Tibial nerve (tissue), 4 donors: ENCODE data around the gene CA10.

Experiments used
- CTCF ChIP-seq, 5 experiments: fragments of 200-600 bp in 3 of 5; fragments of 450-650 bp in 2 of 5; sonication (generic) in 3 of 5; IDR thresholded peaks; one replicate each; pipeline ENCODE4 v1.5.1; 2016 to 2019; ENCODE audit warnings: antibody characterized with exemption in 5 of 5, mild to moderate bottlenecking in 3 of 5, moderate library complexity in 2 of 5
- EP300 ChIP-seq, 2 donors: sonication (generic); formaldehyde crosslinking; IDR thresholded peaks; one replicate each; pipeline ENCODE4 v1.6.1; 2017; ENCODE audit warnings: antibody characterized with exemption in 2 of 2, mild to moderate bottlenecking in 1 of 2
- POLR2A ChIP-seq, 2 donors: fragments of 450-650 bp; IDR thresholded peaks; one replicate each; pipeline ENCODE4 v1.6.1; 2017; ENCODE audit warnings: antibody characterized with exemption in 2 of 2, mild to moderate bottlenecking in 2 of 2, moderate library complexity in 2 of 2

DNA sequence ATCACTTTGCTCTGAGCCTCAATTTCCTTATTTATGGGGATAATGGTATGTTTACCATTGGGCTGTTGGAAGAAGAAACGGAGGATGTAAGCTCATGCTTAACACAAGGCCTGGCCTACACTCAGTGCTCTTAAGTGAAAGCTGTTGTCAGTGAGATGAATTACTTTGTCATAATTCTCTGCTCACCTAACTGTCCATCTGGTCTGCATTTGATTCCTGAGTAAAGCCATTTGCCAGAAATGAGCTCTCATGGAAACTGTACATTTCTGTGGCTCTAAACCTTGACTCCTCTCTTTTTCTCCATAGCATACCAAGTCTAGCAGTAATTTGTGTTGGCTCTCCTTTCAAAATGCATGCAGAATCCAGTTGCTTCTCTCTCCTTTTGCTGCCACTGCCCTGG, 452.4 kb downstream of the CA10 start:
- no peak for TF ChIP-seq POLR2A (IDR thresholded peaks at IDR 0.05)
- TF ChIP-seq CTCF (IDR thresholded peaks at IDR 0.05) = no peak
- no peak for TF ChIP-seq EP300 (IDR thresholded peaks at IDR 0.05)
